ENCODE results near the gene PDZD2. TPM values are rescaled to one million over a fixed set of nuclear protein-coding genes. Genes with fewer than 3 reads are reported as not detected.

PDZD2 gene
- total RNA-seq, 2 donors from 2014 or later = 6.6 to 14.6 TPM

DNA sequence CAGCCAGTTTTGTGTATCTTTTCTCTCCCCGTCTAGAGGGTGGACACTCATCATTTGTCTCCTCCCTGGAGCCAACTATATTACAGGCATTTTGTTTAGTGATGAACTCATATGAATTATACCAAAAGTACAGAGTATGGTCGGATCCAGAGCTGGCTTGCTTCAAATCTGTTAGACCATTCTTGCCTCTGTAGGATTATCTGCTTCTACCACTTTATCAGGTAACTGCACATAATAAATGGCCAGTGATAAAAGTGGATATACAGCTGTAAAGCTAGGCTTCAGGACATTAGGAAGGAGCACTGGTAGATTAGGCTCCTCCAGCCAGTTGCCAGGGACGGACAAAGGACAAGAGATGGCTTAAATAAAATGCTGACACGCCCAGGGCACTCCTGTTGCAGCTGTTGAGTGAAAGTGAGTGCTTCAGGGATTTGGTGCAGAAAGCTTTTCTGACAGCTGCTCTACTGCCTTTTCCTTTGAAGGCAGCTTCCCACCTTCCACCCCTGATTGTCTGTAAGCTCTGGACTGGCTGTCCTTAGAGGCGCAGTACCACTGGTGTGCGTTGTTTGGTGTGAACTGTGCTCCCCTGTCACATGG lies 259.2 kb downstream of the PDZD2 start:
- DNase-seq = no peak
- Histone ChIP-seq H3K4me1 (ENCODE audit: control insufficient read depth, insufficient read depth, low read length) (no peaks in the 10 kb centered on the region), H3K36me3 (ENCODE audit: control insufficient read depth, insufficient read depth, low read length) (no peaks in the 10 kb centered on the region), H3K9me3 (ENCODE audit: control insufficient read depth, low read length) (no peaks in the 10 kb centered on the region), H3K9ac (ENCODE audit: extremely low read depth, low read length, poor library complexity, severe bottlenecking) (no peak overlapping the region), H3K27ac (ENCODE audit: low read depth, low read length) (no peak overlapping the region), H3K4me3 (ENCODE audit: low read length) (no peak overlapping the region), H3K27me3 (ENCODE audit: control insufficient read depth, insufficient read depth, low read length, poor library complexity, severe bottlenecking) (no peaks in the 10 kb centered on the region)
- Mint-ChIP-seq H3K9me3 (no peaks in the 10 kb centered on the region), H3K27ac (no peak overlapping the region), H3K36me3 (ENCODE audit: low read depth) (no peaks in the 10 kb centered on the region), H3K4me1 (no peaks in the 10 kb centered on the region), H3K27me3 (ENCODE audit: insufficient read depth) (no peaks in the 10 kb centered on the region), H3K4me3 (no peak overlapping the region)
- WGBS, 2 experiments (ENCODE audit: insufficient coverage in 1 of 2, insufficient read length in 1 of 2) = 83 to 84% methylated on average over 2 to 6 of the region's 6 CpGs
- TF ChIP-seq, protein P1, sequence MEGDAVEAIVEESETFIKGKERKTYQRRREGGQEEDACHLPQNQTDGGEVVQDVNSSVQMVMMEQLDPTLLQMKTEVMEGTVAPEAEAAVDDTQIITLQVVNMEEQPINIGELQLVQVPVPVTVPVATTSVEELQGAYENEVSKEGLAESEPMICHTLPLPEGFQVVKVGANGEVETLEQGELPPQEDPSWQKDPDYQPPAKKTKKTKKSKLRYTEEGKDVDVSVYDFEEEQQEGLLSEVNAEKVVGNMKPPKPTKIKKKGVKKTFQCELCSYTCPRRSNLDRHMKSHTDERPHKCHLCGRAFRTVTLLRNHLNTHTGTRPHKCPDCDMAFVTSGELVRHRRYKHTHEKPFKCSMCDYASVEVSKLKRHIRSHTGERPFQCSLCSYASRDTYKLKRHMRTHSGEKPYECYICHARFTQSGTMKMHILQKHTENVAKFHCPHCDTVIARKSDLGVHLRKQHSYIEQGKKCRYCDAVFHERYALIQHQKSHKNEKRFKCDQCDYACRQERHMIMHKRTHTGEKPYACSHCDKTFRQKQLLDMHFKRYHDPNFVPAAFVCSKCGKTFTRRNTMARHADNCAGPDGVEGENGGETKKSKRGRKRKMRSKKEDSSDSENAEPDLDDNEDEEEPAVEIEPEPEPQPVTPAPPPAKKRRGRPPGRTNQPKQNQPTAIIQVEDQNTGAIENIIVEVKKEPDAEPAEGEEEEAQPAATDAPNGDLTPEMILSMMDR (conservative IDR thresholded peaks at IDR 0.05) = no peak

DNA sequence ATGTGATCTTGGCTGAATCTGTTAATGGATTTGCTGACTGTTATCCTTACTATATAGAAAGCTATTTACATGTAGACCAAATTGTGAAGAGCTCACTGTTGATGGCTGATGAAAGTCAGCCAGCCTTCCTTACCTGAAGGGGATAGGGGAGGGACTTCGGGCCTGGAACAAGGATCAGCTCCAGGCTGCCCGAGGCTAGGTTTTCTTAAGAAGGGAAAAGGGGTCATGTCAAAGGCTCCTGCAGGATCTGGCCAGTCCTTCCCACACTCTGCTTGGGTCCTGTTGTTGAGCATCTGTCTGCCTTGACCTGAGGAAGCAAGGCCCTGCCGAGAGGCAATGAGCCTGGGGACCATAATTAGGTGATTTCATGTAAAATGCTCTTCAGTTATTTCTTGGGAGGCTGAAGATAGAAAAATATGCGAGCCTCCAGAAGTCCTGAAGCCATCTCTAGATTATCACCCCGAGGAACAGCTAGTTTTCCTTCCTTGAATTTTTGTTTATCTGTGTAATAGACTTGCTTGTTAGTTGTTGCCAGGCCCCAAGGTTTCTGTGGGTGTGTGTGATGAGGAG lies 261.4 kb downstream of the PDZD2 start:
- no peak overlapping the region for H3K27ac Mint-ChIP-seq
- Histone ChIP-seq H3K4me1 (ENCODE audit: control insufficient read depth, insufficient read depth, low read length) (no peaks in the 10 kb centered on the region), H3K27me3 (ENCODE audit: control insufficient read depth, insufficient read depth, low read length, poor library complexity, severe bottlenecking) (no peaks in the 10 kb centered on the region), H3K9ac (ENCODE audit: extremely low read depth, low read length, poor library complexity, severe bottlenecking) (no peak overlapping the region), H3K27ac (ENCODE audit: low read depth, low read length) (no peak overlapping the region), H3K36me3 (ENCODE audit: control insufficient read depth, insufficient read depth, low read length) (no peaks in the 10 kb centered on the region), H3K9me3 (ENCODE audit: control insufficient read depth, low read length) (no peaks in the 10 kb centered on the region), H3K4me3 (ENCODE audit: low read length) (no peak overlapping the region)
- WGBS, 2 experiments (ENCODE audit: insufficient coverage in 1 of 2, insufficient read length in 1 of 2) = 80 to 91% methylated on average over 4 to 5 of the region's 5 CpGs
- H3K4me3 Mint-ChIP-seq = no peak overlapping the region
- H3K27me3 Mint-ChIP-seq (ENCODE audit: insufficient read depth) = no peaks in the 10 kb centered on the region
- H3K4me1 Mint-ChIP-seq = no peaks in the 10 kb centered on the region
- TF ChIP-seq, protein P1 (conservative IDR thresholded peaks at IDR 0.05) = no peak
- DNase-seq = peak; percentile 24
- no peaks in the 10 kb centered on the region for H3K36me3 Mint-ChIP-seq (ENCODE audit: low read depth)
- peaks cover 2% of the 10 kb centered on the region for H3K9me3 Mint-ChIP-seq

DNA sequence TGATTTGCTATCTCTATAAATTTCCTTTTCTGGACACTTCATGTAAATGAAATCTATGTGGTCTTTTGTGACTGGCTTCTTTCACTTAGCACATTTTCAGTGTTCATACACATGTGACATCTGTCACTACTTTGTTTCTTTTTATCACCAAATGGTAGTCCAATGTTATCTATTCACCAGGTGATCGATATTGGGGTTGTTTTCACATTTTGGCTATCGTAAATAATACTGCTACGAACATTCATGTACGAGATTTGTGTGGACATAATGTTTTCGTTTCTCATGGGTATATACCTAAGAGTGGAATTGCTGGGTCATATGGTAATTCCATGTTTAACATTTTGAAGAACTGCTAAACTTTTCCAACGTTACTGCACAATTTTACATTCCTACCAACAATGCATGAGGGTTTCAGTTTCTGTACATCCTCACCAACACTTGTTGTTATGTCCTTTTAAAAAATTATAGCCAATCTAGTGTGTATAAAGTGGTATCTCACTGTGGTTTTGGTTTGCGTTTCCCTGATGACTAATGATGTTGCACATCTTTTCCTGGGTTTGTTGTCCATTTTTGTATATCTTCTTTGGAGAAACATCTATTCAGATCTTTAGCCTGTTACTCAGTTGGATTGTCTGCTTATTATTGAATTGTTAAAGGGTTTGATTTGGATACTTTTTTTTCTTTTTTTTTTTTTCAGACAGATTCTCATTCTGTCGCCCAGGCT lies 263.0 kb downstream of the PDZD2 start:
- TF ChIP-seq, protein P1 (conservative IDR thresholded peaks at IDR 0.05) = no peak
- no peaks in the 10 kb centered on the region for H3K9me3 ChIP-seq (ENCODE audit: control insufficient read depth, low read length)
- 77 to 83% methylated on average over 5 to 8 of the region's 8 CpGs for WGBS, 2 experiments (ENCODE audit: insufficient coverage in 1 of 2, insufficient read length in 1 of 2)
- Mint-ChIP-seq H3K36me3 (ENCODE audit: low read depth) (no peaks in the 10 kb centered on the region), H3K27ac (no peak overlapping the region), H3K4me1 (peaks cover 2% of the 10 kb centered on the region), H3K9me3 (peaks cover 2% of the 10 kb centered on the region), H3K27me3 (ENCODE audit: insufficient read depth) (no peaks in the 10 kb centered on the region), H3K4me3 (no peak overlapping the region)
- H3K27me3 ChIP-seq (ENCODE audit: control insufficient read depth, insufficient read depth, low read length, poor library complexity, severe bottlenecking) = no peaks in the 10 kb centered on the region
- no peak overlapping the region for H3K27ac ChIP-seq (ENCODE audit: low read depth, low read length)
- no peak for DNase-seq
- H3K9ac ChIP-seq (ENCODE audit: extremely low read depth, low read length, poor library complexity, severe bottlenecking) = no peak overlapping the region
- H3K4me1 ChIP-seq (ENCODE audit: control insufficient read depth, insufficient read depth, low read length) = no peaks in the 10 kb centered on the region
- no peaks in the 10 kb centered on the region for H3K36me3 ChIP-seq (ENCODE audit: control insufficient read depth, insufficient read depth, low read length)
- H3K4me3 ChIP-seq (ENCODE audit: low read length) = no peak overlapping the region
